Stimulated activated CD4-positive, alpha-beta T cell treated with anti-CD3 and anti-CD28 coated beads, TNF-alpha, amount 100 ng/mL, for 4 hours (primary cell): ENCODE measurements around the gene C1orf21.

Experiments used
- DNase-seq, 3 experiments: peaks; one replicate each; pipeline ENCODE4 v3.0.0-alpha.2; 2020; ENCODE audit warnings: low read depth in 3 of 3

C1orf21 gene

GRCh38 chr1:184447651-184448185 lies 60.9 kb downstream of the C1orf21 start:
- DNase-seq = no peak

- DNase-seq = no peak
Observed at GRCh38 chr1:184449916-184450315, 63.1 kb downstream of the C1orf21 start.

GRCh38 chr1:184455786-184456185 lies 69.0 kb downstream of the C1orf21 start:
- DNase-seq = no peak

- DNase-seq = no peak
Observed at GRCh38 chr1:184456189-184456588, 69.4 kb downstream of the C1orf21 start.

GRCh38 chr1:184457500-184457899 lies 70.7 kb downstream of the C1orf21 start:
- no peak for DNase-seq

- DNase-seq = no peak
Observed at GRCh38 chr1:184461321-184461720, 74.5 kb downstream of the C1orf21 start.

- no peak for DNase-seq
Observed at GRCh38 chr1:184462155-184462554, 75.3 kb downstream of the C1orf21 start.

- no peak for DNase-seq
Observed at GRCh38 chr1:184462990-184463389, 76.2 kb downstream of the C1orf21 start.

GRCh38 chr1:184463680-184464079 lies 76.9 kb downstream of the C1orf21 start:
- no peak for DNase-seq

- DNase-seq = no peak
Observed at GRCh38 chr1:184464757-184465156, 77.9 kb downstream of the C1orf21 start.

GRCh38 chr1:184465489-184466146 lies 78.8 kb downstream of the C1orf21 start:
- DNase-seq = no peak

GRCh38 chr1:184467295-184467694 lies 80.5 kb downstream of the C1orf21 start:
- DNase-seq = no peak

- no peak for DNase-seq
Observed at GRCh38 chr1:184469396-184469795, 82.6 kb downstream of the C1orf21 start.

- no peak for DNase-seq
Observed at GRCh38 chr1:184471686-184472085, 84.9 kb downstream of the C1orf21 start.

GRCh38 chr1:184472136-184472535 lies 85.3 kb downstream of the C1orf21 start:
- no peak for DNase-seq

- no peak for DNase-seq
Observed at GRCh38 chr1:184473176-184473966, 86.5 kb downstream of the C1orf21 start.

GRCh38 chr1:184476187-184476586 lies 89.4 kb downstream of the C1orf21 start:
- no peak for DNase-seq

GRCh38 chr1:184479435-184480167 lies 92.8 kb downstream of the C1orf21 start:
- DNase-seq = no peak

- DNase-seq = no peak
Observed at GRCh38 chr1:184480736-184481135, 93.9 kb downstream of the C1orf21 start.

GRCh38 chr1:184482136-184482535 lies 95.3 kb downstream of the C1orf21 start:
- DNase-seq = no peak

GRCh38 chr1:184483101-184483683 lies 96.4 kb downstream of the C1orf21 start:
- DNase-seq = no peak
